ENCODE measurements around the gene ALG8. TPM values are rescaled to one million over a fixed set of nuclear protein-coding genes. Genes with fewer than 3 reads are reported as not detected.

The ALG8 gene
- total and polyA plus RNA-seq, 2 of the 8 experiments (the other 6 are each of a cell fraction or from before 2014, with no cell fraction given) = 66.7 to 84.3 TPM

GRCh38 chr11:78176605-78177141 is 37.2 kb upstream of the ALG8 start:
- FAIRE-seq = no peak

More at GRCh38 chr11:78176605-78177141, 37.2 kb upstream of the ALG8 start:
- Histone ChIP-seq H2AK5ac (ENCODE audit: low read depth, low read length) (no peak overlapping the region), H2BK5ac (ENCODE audit: low read depth, low read length) (no peak overlapping the region), H3K4me3 (ENCODE audit: extremely low read depth in 1 of 4, insufficient read depth in 2 of 4, low read depth in 3 of 4, low read length in 4 of 4) (no peak overlapping the region), H3K4ac (replicated peaks; ENCODE audit: insufficient read length, low read depth, low read length) (no peak overlapping the region), H2BK12ac (ENCODE audit: low read depth, low read length) (no peak overlapping the region), H3K9ac (replicated peaks in 1 of 4; ENCODE audit: extremely low read depth in 1 of 4, low read depth in 3 of 4, low read length in 3 of 4) (no peak overlapping the region), H3K27ac (ENCODE audit: low read depth, low read length) (no peak overlapping the region), H3K79me1 (ENCODE audit: low read depth, low read length) (no peaks in the 10 kb centered on the region), H3K14ac (ENCODE audit: insufficient read length) (no peak overlapping the region), H3K36me3 (ENCODE audit: control insufficient read depth in 2 of 4, insufficient read depth in 4 of 4, low read length in 3 of 4) (no peaks in the 10 kb centered on the region), H3K23me2 (ENCODE audit: low read depth, low read length) (0 out of 2 replicates have a peak, but pooled peaks cover 2% of the 10 kb centered on the region), H3K23ac (ENCODE audit: insufficient read length) (no peak overlapping the region), H2BK120ac (replicated peaks; ENCODE audit: low read depth, low read length) (no peak overlapping the region), H4K91ac (replicated peaks; ENCODE audit: insufficient read length, low read length) (no peak overlapping the region), H3K27me3 (replicated peaks in 1 of 4; ENCODE audit: control insufficient read depth in 3 of 4, extremely low read depth in 1 of 4, insufficient read depth in 3 of 4, low read length in 3 of 4) (no peaks in the 10 kb centered on the region), H4K5ac (ENCODE audit: insufficient read length, low read depth, low read length) (no peak overlapping the region), H2BK20ac (ENCODE audit: low read length) (no peak overlapping the region), H3K9me3 (ENCODE audit: insufficient read depth in 2 of 2, low read depth in 1 of 2, low read length in 1 of 2) (no peaks in the 10 kb centered on the region), H3K4me1 (replicated peaks in 1 of 4; ENCODE audit: control insufficient read depth in 3 of 4, insufficient read depth in 4 of 4, low read length in 3 of 4) (peaks cover 0 to 2% (median 0%) of the 10 kb centered on the region in 4 experiments; a peak in 1 of 7 replicates), H2BK15ac (ENCODE audit: low read length) (no peak overlapping the region), H3K56ac (replicated peaks; ENCODE audit: insufficient read length, low read depth, low read length) (no peak overlapping the region), H4K8ac (ENCODE audit: extremely low read depth, insufficient read depth, low read length) (no peak overlapping the region), H3K18ac (ENCODE audit: extremely low read depth, low read length) (no peak overlapping the region), H3K4me2 (ENCODE audit: insufficient read depth in 1 of 2, low read depth in 2 of 2, low read length in 2 of 2) (no peak overlapping the region), H3K79me2 (ENCODE audit: control insufficient read depth in 1 of 2, insufficient read depth in 2 of 2, low read length in 2 of 2) (no peaks in the 10 kb centered on the region), H4K20me1 (replicated peaks in 1 of 2; ENCODE audit: control insufficient read depth in 1 of 2, insufficient read depth in 2 of 2, low read length in 2 of 2) (no peaks in the 10 kb centered on the region), H2AFZ (ENCODE audit: low read length) (no peak overlapping the region)
- 90% methylated on average over 10 of the region's 10 CpGs; no CpG with 5 or more reads in 1 of the 2 experiments for WGBS, 2 experiments (ENCODE audit: extremely low coverage in 1 of 2, insufficient coverage in 1 of 2, insufficient read length in 1 of 2, insufficient replicate concordance in 2 of 2, low coverage in 1 of 2, low lambda C conversion rate in 2 of 2, missing lambda C conversion rate in 1 of 2)
- ChIA-PET CTCF (ENCODE audit: partially characterized antibody) (interaction anchor here (0.6 to 1.1 kb wide), 2 partner anchors 24 to 1167 kb away, joined by 3 read pairs; no protein-coding TSS in a partner anchor), POLR2A (ENCODE audit: partially characterized antibody) (no interaction called here)
- no peak for DNase-seq (ENCODE audit: low read depth in 1 of 2, low spot score in 2 of 2)
- TF ChIP-seq ZNF274 (IDR thresholded peaks at IDR 0.05; ENCODE audit: borderline replicate concordance, extremely low read depth, low read length) (no peak), HDAC6 (IDR thresholded peaks at IDR 0.05; ENCODE audit: low read depth, low read length) (no peak), GTF2F1 (IDR thresholded peaks at IDR 0.05; ENCODE audit: borderline replicate concordance, low read depth, low read length) (no peak), CTCF (IDR thresholded peaks at IDR 0.05; ENCODE audit: control extremely low read depth in 1 of 3, insufficient read depth in 1 of 3, low read depth in 1 of 3, low read length in 3 of 3) (no peak), SP4 (IDR thresholded peaks at IDR 0.05; ENCODE audit: low read length) (no peak), CREB1 (IDR thresholded peaks at IDR 0.05) (no peak), BRCA1 (IDR thresholded peaks at IDR 0.05; ENCODE audit: low read depth, low read length) (no peak), JUN (IDR thresholded peaks at IDR 0.05; ENCODE audit: low read depth, low read length) (no peak)
